RCC 7860 (cell line): ENCODE data around the gene DCLK2.

Experiments used
- DNase-seq: peaks from one replicate; pipeline ENCODE4 v3.0.0-alpha.2; 2015; ENCODE audit warnings: low spot score
- FAIRE-seq: peaks from 2 replicates; lab custom pipeline; 2012; peaks lifted over from hg19 to GRCh38; lab: Jason Lieb, UNC

The DCLK2 gene

GRCh38 chr4:150115851-150116250 is 37.6 kb downstream of the DCLK2 start:
- FAIRE-seq (no peak), DNase-seq (no peak)

- FAIRE-seq (no peak), DNase-seq (no peak)
These were observed 38.3 kb downstream of the DCLK2 start for GRCh38 chr4:150116506-150116905.

- DNase-seq (no peak), FAIRE-seq (no peak)
These were observed 38.8 kb downstream of the DCLK2 start for GRCh38 chr4:150117094-150117493.

- FAIRE-seq = no peak
- no peak for DNase-seq
These were observed 39.4 kb downstream of the DCLK2 start for GRCh38 chr4:150117629-150118028.

- FAIRE-seq = peak; percentile 71
- peak; percentile 35 for DNase-seq
These were observed 41.2 kb downstream of the DCLK2 start for GRCh38 chr4:150119492-150119891.

DNA sequence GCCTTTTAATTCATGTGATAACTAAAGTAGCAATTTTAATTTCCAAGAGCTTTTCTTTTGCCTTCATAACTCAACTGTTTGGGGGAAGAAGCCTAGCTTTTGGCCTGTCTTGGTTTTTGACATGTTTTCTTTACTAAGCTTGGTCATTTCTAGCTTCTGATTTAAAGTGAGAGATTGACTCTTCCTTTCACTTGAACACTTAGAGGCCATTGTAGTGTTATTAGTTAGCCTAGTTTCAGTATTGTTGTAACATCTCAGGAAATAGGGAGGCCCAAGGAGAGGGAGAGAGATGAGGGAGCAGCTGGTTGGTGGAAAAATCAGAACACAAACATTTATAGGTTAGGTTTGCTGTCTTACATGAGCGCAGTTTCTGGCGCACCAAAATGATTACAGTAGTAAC is 44.8 kb downstream of the DCLK2 start:
- no peak for DNase-seq
- FAIRE-seq = no peak

- DNase-seq (no peak), FAIRE-seq (no peak)
These were observed 45.8 kb downstream of the DCLK2 start for GRCh38 chr4:150123796-150124677.

DNA sequence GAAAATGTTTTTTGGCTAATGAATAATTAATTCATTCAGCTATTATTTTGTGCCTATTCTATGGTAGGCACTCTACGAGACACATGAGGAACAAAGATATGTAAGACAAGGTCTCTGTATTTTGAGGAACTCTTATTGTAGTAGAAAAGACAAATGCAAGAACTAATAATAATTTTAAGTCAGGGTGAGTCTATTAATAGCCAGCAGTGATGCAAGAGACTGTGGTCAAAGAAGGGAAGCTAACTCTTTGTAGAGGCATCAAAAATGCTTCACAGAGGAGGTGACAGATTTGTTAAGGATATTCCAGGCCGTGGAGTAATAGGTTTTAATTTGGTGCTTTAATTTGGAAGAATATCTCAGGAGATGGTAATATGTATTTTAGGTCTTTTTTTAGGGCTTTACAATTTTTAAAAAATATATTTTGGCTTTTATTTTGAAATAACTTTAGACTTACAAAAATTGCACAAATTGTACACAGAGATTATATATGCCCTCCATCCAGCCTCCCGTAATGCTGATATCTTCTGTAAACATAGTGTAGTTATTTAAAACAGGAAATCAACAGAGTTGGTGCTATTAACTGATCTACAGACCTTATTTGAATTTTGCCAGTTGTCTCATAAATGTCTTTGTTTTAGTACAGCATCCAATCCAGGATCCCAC is 48.1 kb downstream of the DCLK2 start:
- DNase-seq = no peak

DNA sequence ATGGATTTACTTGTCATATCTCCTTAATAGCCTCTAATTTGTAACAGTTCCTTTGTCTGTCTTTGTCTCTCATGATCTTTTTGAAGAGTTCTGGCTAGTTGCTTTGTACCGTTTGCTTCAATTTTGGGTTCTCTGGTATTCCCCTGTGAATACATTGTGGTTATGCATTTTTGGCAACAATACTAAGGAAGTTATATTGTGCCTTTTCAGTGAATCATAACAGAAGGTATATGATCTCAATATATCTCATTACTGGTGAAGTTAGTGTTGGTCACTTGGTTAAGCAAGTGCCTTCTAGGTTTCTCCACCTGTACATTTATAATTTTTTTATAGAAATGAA is 48.6 kb downstream of the DCLK2 start:
- FAIRE-seq (peak; percentile 20), DNase-seq (peak; percentile 8)

More for the DNA sequence above, 48.1 kb downstream of the DCLK2 start:
- no peak for FAIRE-seq

GRCh38 chr4:150127757-150128156 is 49.5 kb downstream of the DCLK2 start:
- DNase-seq = no peak
- no peak for FAIRE-seq

- peak; percentile 11 for DNase-seq
- no peak for FAIRE-seq
These were observed 52.7 kb downstream of the DCLK2 start for GRCh38 chr4:150130933-150131332.

GRCh38 chr4:150131581-150132228 is 53.5 kb downstream of the DCLK2 start:
- FAIRE-seq (no peak), DNase-seq (no peak)

DNA sequence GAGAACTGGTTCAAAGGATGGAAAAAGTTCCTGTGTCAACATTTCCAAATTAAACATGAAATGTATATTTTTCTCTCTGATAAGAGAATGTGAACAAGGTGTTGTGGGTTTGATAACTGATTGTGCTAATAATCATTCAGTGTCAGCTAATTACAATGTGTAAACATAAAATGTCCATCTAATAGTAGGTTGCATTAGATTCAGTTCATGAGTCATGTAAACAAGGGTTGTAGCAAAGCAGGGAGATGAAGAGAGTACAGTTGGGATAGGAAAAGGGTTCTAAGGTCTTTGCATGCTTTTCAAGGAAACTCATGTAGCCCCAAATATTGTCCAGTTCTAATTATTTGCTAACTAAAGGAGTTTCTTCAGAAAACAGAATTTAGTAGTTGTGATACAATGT is 55.4 kb downstream of the DCLK2 start:
- DNase-seq (no peak), FAIRE-seq (no peak)

DNA sequence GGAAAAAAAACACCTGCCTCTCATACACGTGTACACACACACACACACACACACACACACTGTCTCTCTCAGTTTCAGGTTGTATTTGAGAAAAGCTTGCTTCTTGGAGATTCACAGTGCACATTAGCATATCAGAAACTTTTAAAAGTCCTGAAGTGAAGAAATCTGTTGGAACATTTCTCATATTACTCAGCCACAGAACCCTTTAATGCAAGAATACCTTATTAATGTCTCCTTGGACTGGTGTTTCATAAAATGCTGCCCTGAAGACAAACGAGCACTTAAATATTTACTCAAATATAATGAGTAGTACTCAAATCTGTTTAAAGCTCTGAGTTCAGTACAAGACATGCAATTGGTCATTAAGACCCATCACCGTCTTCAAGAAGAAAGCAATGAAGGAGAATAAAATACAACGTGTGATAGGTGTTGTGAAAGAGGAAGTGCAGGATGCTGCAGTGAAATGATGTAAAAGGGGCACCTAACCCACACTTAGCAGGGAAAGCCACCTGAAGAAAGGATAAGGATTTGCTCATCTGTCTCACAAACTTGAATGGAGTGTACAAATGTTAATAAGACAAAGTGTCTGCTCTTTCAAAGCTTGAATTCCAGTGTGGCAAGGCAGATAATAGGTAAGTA is 57.0 kb downstream of the DCLK2 start:
- no peak for FAIRE-seq
- no peak for DNase-seq

- FAIRE-seq = no peak
These were observed 57.8 kb downstream of the DCLK2 start for GRCh38 chr4:150136036-150136435.

DNA sequence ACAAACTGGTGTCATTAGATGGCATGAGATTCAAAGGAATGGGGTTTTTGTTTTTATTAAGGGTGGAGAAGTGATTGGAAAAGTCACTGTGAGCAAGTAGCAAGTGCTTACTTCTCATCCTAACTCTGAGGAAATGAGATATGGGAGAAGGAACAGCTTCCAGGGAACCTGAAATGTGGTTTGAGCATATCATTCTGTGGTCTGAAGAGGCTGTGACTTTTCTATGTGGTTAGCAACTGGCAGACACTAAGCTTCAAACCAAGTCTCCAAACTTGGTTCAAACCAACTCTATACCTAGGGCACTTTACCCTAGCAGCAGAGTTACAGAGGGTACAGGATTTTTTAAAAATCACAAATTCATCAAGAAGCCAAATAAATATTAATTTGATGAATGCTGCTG is 58.2 kb downstream of the DCLK2 start:
- FAIRE-seq (peak; percentile 83), DNase-seq (peak; percentile 61)

More at GRCh38 chr4:150136036-150136435, 57.8 kb downstream of the DCLK2 start:
- DNase-seq = peak; percentile 64

- peak; percentile 77 for FAIRE-seq
These were observed 61.1 kb downstream of the DCLK2 start for GRCh38 chr4:150139297-150139865.

DNA sequence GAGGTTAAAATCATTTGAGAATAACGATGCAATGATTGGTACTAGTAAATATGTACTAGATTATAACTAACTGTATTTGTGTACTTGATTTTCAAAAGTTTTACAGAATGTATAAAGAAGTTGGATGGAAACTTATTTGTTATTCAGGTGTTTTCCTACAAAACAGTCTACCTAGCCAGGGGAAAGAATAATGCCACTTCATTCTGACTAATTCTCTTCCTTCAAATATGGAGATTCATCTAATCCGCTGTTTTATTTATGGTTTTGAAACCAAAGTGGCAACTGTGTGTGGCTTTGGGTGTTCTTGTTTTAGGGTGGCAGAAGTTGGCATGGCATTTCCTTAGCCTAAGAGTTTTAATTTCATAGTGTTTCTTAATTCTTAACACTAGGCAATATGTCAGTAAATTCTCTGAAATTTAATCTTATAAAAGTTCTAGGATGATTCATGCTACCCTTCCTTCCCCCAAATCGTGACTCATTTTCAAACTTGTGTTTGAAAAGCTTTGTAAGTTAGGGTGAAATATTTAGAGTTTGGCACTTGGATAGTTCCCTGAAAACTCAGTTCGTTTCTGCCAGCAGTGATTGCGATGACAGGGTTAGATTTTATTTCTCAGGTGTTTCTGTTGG is 62.6 kb downstream of the DCLK2 start:
- no peak for DNase-seq
- peak; percentile 75 for FAIRE-seq

More at GRCh38 chr4:150139297-150139865, 61.1 kb downstream of the DCLK2 start:
- peak; percentile 18 for DNase-seq

DNA sequence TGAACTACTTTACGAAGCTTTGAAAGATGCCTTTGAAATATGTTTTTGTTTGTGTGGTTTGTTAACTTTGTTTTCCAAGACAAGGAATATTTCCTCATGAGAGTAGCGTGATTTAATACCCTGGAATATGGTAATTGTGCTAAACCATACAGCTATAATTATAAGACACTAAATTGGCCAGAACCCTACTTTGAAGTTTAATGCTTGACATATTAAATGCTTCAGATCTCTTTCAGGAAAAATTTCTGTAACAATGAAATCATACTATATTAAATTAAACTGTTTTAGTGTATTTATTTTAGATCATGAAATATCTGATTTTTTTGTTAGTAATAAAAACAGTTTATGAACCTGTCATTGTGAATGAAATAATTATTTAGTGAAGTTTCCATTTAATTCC is 63.5 kb downstream of the DCLK2 start:
- FAIRE-seq (no peak), DNase-seq (no peak)

DNA sequence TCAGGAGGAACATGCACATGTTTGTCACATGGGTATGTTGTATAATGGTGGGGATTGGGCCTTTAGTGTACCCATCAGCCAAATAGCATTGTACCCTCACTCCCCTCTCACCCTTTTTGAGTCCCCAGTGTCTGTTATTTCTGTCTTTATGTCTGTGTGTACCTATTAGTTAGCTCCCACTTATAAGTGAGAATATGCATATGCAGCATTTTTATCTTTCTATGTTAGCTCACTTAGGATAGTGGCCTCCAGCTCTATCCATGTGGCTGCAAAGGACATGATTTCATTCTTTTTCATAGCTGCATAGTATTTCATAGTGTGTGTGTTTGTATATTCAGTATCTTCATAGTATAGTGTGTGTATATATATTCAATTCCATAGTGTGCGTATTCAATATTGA is 64.6 kb downstream of the DCLK2 start:
- FAIRE-seq = no peak
- DNase-seq = no peak
